ENCODE results near the gene AKAP1.

AKAP1 gene

DNA sequence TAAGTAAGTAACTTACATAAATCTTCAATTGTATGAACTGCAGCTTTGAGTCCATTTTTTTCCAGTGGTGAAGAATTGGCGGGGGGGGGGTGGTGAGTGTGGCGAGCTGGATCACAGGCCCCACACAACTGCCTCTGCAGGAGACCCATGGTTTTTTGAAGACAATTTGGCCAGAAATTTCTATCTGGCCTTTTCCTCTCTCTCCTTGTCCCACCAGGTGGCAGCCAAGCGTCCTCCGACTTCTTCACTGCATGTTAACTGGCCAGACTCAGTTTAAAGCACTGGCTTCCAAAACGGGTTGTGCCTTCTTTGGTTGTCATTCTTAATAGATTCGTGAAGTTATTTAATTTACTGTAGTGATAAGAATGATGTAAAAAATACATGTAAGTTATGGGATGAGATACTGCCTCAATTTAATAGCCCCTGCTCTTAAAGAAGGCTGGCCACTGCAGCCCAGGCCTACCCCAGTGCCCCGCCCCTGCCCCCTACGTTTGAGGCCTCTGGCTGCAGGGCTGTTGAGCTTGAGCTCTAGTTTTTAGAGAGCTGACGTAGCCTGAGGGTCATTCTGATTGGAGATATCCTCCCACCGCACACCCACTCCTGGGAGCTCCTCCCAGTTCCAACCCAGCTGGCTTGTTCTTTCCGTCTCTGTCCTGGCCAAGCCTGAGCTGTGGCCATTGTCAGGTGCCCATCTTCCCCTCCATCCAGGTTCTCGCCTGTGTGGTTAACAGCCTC is 36.4 kb downstream of the AKAP1 start:
- Mint-ChIP-seq H3K27ac (no peak overlapping the region), H3K4me3 (no peak overlapping the region), H3K27me3 (no peaks in the 10 kb centered on the region), H3K9me3 (no peaks in the 10 kb centered on the region), H3K36me3 (ENCODE audit: low read depth) (peaks cover 32% of the 10 kb centered on the region), H3K4me1 (no peaks in the 10 kb centered on the region)
- no peak for ATAC-seq
- no peak for DNase-seq

DNA sequence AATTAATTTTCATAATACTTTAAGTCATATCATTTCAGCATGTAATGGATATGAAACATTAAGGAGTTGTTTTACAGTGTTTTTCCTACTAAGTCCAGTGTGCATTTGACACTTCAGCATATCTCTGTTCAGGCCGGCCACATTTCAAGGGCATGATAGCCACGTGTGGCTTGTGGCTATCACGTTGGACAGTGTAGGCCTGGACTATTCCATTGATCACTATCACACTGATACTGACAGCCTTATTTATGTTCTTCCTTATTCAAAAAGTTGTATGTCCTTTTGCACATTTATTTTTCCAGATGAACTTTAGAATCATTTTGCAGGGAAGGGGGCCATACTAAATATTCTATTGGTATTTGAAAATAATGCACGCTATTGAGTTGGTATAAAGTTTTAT is 39.0 kb downstream of the AKAP1 start:
- Mint-ChIP-seq H3K9me3 (no peaks in the 10 kb centered on the region), H3K27me3 (no peaks in the 10 kb centered on the region), H3K4me3 (no peak overlapping the region), H3K4me1 (no peaks in the 10 kb centered on the region), H3K36me3 (ENCODE audit: low read depth) (peaks cover 15% of the 10 kb centered on the region), H3K27ac (no peak overlapping the region)
- ATAC-seq, result no peak
- DNase-seq, result no peak

DNA sequence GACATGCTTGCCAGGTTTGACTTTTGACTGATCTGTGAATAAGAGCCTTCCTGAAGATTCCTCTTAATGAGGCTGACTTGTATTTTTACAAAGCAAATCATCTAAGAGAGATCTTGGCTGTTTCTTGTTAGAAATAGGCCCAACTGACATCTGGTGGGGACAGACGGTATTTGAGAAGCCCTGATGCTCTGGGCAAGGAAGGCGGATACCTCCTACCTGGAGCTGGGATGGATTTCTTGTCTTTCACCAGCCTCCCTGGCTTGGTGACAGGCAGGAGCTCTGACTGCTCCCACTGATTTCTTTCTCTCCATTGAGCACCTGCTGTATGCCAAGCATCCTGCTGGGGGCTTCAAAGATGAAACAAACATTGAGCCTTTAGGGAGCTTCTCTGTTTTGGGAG is 40.4 kb downstream of the AKAP1 start:
- H3K4me3 Mint-ChIP-seq, result no peak overlapping the region
- peaks cover 7% of the 10 kb centered on the region for H3K36me3 Mint-ChIP-seq (ENCODE audit: low read depth)
- no peak overlapping the region for H3K27ac Mint-ChIP-seq
- ATAC-seq (no peak), DNase-seq (no peak)
- no peaks in the 10 kb centered on the region for H3K9me3 Mint-ChIP-seq
- no peaks in the 10 kb centered on the region for H3K4me1 Mint-ChIP-seq
- H3K27me3 Mint-ChIP-seq, result no peaks in the 10 kb centered on the region

DNA sequence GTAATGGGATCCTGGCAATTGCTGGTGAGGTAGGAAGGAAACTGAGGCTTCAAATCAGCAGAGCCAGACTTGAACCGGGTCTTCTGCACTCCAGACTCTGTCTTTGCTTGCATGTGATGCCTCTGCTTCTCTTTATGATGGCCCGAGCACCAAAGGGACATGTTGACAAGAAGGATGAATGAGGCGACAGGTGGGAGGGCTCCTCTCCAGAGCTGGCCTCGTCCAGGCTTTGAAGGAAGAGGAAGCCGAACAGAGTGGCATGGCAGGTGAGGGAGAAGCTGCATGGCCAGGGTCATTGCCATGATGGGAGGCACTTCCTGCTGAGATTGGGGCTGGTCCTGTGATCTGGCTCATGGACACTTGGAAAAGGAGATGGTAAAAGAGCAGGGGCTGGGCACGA is 40.8 kb downstream of the AKAP1 start:
- Mint-ChIP-seq H3K4me3 (no peak overlapping the region), H3K4me1 (no peaks in the 10 kb centered on the region), H3K36me3 (ENCODE audit: low read depth) (peaks cover 2% of the 10 kb centered on the region), H3K27me3 (no peaks in the 10 kb centered on the region), H3K9me3 (no peaks in the 10 kb centered on the region), H3K27ac (no peak overlapping the region)
- ATAC-seq (no peak), DNase-seq (no peak)

DNA sequence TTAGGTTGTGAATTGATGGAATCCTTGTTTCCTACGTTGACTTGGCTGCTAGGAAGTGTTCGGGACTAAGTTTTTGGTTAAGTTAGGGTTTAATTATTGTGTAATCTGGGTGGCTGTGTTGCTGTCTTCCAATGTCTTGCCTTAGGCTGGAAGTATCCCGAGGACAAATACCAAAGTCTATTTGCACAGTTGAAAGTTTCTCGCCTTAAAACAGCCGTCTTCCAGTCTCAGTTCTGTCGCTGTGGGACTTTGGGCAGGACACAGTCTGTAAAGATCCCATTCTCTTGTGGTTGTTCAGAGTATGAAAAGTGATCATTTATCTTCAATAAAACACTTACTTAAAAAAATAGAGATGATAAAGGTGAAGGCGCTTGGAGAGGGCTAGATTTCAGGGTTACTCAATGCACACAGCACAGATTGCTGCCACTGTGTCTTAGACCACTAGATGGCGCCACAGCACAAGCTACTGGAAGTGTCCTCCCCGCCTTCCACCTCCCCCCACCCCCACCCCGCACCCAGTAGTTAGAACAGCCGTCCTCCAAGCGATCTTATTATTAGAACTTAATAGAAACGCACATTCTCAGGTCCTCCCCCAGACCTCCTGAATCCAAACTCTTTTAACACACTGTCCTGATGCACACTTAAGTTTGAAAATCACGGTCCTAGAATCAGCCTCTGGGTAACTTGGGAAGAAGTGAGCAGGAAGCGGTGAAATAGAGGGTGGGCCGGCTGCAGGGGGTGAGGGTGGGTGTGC is 45.8 kb downstream of the AKAP1 start:
- peak; percentile 83 for DNase-seq
- Mint-ChIP-seq H3K36me3 (ENCODE audit: low read depth) (no peaks in the 10 kb centered on the region), H3K27me3 (peaks cover 1% of the 10 kb centered on the region), H3K9me3 (no peaks in the 10 kb centered on the region), H3K4me1 (peaks cover 4% of the 10 kb centered on the region), H3K4me3 (no peak overlapping the region), H3K27ac (no peak overlapping the region)
- peak; percentile 69 for ATAC-seq

DNA sequence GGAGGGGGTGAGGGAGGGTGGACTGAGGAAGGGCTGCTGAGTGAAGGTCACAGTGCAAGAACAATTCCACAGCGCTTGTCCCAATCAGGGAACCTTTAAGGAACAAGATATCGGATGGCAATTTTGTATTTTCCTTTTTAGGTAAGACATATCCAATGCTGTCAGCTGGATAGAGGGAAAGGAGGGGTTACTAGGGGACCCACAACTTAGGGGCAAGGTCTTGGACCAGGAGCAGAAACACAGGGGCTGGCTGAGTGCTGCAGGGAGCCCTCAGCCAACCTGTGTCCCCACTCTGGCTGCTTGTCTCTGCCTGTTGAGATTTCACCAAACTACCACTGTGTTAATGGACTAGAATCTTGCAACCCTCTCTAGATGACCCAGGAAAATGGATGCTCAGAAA is 47.6 kb downstream of the AKAP1 start:
- Mint-ChIP-seq H3K36me3 (ENCODE audit: low read depth) (no peaks in the 10 kb centered on the region), H3K27me3 (peaks cover 7% of the 10 kb centered on the region), H3K27ac (no peak overlapping the region), H3K9me3 (no peaks in the 10 kb centered on the region), H3K4me3 (no peak overlapping the region), H3K4me1 (peaks cover 11% of the 10 kb centered on the region)
- DNase-seq, result no peak
- no peak for ATAC-seq

DNA sequence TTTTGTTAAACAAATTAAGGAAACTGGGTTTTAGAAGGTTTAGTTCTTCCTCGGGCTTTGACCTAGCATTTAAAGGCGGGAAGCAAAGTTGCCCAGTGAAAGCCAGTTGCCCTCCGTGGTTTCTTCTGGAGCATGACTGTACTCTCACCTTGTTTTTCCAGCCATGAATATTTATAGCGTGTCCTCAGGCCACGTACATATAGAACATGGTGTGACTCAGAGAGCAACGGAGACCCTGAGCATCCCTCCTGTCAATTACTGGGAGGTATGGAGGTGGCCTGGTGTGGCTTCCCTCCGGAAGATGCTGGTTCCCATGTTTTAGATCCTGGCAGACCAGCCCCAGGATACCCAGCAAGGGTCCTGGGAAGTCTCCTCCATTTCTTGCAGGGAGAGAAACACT is 48.4 kb downstream of the AKAP1 start:
- H3K27ac Mint-ChIP-seq, result no peak overlapping the region
- H3K36me3 Mint-ChIP-seq (ENCODE audit: low read depth), result no peaks in the 10 kb centered on the region
- H3K4me3 Mint-ChIP-seq, result no peak overlapping the region
- peaks cover 9% of the 10 kb centered on the region for H3K27me3 Mint-ChIP-seq
- ATAC-seq (no peak), DNase-seq (no peak)
- H3K9me3 Mint-ChIP-seq, result no peaks in the 10 kb centered on the region
- peaks cover 11% of the 10 kb centered on the region for H3K4me1 Mint-ChIP-seq

DNA sequence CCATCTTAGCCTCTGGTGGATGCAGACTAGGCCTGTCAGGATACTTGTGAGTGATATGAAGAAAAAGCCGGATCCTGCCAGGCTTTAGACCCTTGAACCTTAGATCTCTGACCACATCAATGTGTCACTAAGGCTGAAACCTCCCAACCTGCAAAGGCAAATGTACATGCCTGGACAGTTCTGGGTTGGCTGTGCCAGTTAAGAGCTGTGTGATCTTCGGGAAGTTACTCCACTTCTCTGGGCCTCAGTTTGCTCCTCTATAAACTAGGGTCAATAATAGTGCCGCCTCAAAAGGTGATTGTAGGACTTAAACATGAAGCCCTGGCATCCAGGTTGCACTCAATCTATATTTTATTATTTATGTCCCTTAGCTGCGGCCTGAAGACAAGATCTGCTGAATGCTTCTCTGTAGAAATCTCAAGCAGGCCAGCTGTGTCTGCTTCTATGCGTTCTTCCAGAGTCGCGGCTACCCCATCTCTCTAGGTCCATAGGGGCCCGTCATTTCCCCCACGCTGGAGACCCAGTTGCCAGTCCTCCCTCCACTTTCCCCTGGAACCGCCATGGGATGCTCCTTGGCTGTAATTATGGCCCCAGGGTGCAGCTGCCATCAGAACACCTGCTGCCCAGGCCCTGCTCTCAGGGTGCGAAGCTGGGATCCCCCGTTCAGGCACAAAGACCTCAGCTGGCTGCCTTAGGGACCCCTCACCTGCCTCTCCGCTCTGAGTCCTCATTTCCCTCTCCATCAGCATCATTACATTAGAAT is 50.2 kb downstream of the AKAP1 start:
- no peak for DNase-seq
- no peaks in the 10 kb centered on the region for H3K36me3 Mint-ChIP-seq (ENCODE audit: low read depth)
- H3K27me3 Mint-ChIP-seq, result peaks cover 9% of the 10 kb centered on the region
- ATAC-seq, result no peak
- H3K27ac Mint-ChIP-seq, result no peak overlapping the region
- no peak overlapping the region for H3K4me3 Mint-ChIP-seq
- peaks cover 11% of the 10 kb centered on the region for H3K4me1 Mint-ChIP-seq
- no peaks in the 10 kb centered on the region for H3K9me3 Mint-ChIP-seq

DNA sequence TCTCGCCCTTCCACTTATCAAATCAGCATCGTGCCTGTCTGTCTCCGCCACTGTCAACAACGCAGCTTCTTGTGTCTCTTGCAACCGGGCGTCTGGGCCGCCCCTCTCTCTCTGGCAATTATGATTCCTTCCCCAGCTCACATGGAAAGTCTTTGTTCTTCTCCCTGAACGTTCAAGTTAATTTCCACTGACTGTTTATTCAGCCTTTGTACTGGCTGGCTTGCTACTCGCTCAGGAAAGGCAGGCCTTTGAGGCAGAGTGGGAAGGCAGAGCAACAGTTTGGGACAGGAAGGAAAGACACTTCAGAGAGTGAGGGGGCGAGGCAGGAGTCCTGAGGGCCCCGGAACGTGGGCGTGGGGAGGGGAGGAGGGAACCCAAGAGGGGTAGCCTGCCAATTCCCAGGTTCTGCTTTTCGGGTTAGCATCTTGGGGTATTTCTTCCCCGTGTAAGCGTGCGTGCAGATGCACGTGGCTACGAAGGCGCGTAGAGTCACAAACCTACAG is 50.8 kb downstream of the AKAP1 start:
- Mint-ChIP-seq H3K27ac (no peak overlapping the region), H3K27me3 (peaks cover 9% of the 10 kb centered on the region), H3K4me3 (no peak overlapping the region), H3K4me1 (peaks cover 11% of the 10 kb centered on the region), H3K9me3 (no peaks in the 10 kb centered on the region), H3K36me3 (ENCODE audit: low read depth) (no peaks in the 10 kb centered on the region)
- DNase-seq, result peak; percentile 3
- no peak for ATAC-seq

DNA sequence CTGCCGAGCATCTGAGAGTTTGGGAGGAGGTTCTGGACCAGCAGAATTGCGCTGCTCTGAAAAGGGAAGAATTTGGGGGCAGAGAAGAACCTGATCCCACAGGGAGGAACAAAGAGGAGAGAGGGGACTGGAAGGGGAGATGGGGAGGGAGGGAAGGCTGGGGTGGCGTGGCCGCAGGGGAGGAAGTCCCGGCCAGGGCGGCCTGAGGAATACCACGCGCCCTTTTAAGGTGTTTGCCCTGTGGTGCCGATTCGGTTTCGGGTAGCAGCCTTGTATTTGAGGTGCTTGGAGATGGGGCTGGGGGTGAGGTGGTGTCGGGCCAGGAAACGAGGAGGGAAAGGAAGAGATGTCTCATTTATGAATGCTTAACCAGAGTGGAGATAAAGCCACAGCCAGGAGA is 51.3 kb downstream of the AKAP1 start:
- ATAC-seq, result no peak
- no peak for DNase-seq
- Mint-ChIP-seq H3K4me1 (peaks cover 11% of the 10 kb centered on the region), H3K9me3 (no peaks in the 10 kb centered on the region), H3K36me3 (ENCODE audit: low read depth) (no peaks in the 10 kb centered on the region), H3K27me3 (peaks cover 9% of the 10 kb centered on the region), H3K4me3 (no peak overlapping the region), H3K27ac (peak overlapping the region; percentile 26)

DNA sequence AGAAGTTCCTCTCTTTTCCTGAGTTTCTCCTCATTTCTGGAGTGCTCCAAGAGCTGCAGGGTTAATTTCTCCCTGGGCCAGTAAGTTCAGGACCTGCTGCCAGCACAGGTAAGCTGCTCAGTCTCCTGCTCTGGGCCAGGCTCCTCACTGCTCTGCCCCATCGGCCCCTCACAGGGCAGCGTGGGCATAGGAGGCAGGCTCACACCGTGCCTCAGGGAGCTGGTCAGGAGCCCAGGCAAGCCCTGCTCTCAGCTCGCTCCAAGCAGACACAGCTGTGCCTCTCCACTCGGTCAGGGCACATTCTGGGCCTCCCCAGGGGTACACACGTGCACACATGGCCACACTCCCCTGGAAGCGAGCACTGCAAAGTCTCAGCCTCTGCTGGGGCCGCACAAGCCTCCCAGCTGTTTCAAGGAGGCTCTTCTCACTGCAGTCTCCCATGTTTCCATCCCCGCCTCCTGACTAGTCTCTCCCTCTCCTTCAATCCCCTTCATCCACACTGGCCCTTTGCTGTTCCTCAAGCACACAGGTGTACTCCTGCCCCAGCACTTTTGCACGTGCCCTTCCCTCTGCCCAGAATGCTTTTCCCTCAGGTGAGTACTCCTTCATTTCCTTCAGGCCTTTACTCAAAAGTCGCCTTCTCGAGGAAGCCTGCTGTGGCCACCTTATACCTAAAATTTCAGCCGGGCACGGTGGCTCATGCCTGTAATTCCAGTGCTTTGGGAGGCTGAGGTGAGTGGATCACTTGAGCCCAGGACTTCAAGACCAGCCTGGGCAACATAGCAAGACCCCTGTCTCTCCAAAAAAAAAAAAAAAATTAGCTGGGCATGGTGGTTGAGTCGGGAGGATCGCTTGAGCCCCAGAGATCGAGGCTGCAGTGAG is 53.2 kb downstream of the AKAP1 start:
- Mint-ChIP-seq H3K4me1 (peaks cover 11% of the 10 kb centered on the region), H3K27ac (no peak overlapping the region), H3K27me3 (peaks cover 9% of the 10 kb centered on the region), H3K36me3 (ENCODE audit: low read depth) (no peaks in the 10 kb centered on the region), H3K9me3 (no peaks in the 10 kb centered on the region), H3K4me3 (no peak overlapping the region)
- no peak for ATAC-seq
- no peak for DNase-seq

DNA sequence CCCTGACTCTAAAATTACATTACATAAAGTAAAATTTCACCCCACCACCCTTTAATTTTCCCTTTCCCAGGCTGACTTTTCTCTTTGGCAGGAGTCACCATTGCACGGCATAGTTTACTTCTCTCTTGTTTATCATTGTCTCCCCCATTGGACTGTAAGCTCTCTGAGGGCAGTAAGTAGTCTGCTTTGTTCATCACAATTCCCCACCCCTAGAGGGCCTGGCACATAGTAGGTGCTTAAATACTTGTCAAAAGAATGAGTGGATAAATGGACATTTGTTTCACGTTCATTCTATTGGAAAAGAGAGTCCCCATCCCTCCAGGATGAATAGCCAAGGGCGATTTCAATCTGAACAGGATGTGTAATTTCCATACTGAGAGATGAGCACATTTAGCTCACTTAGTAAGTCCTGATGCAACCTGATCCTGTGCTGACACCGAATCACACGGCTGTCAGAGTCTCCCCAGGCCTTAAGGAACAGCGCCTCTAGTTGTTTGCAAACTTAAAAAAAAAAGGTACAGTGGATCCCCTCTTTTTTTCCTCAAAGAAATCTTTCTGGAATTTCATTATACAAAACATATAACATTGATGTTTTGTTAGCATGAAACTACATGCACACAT is 54.0 kb downstream of the AKAP1 start:
- no peak overlapping the region for H3K27ac Mint-ChIP-seq
- H3K4me1 Mint-ChIP-seq, result peaks cover 11% of the 10 kb centered on the region
- H3K9me3 Mint-ChIP-seq, result no peaks in the 10 kb centered on the region
- H3K4me3 Mint-ChIP-seq, result no peak overlapping the region
- no peaks in the 10 kb centered on the region for H3K36me3 Mint-ChIP-seq (ENCODE audit: low read depth)
- ATAC-seq (no peak), DNase-seq (no peak)
- H3K27me3 Mint-ChIP-seq, result peaks cover 9% of the 10 kb centered on the region

DNA sequence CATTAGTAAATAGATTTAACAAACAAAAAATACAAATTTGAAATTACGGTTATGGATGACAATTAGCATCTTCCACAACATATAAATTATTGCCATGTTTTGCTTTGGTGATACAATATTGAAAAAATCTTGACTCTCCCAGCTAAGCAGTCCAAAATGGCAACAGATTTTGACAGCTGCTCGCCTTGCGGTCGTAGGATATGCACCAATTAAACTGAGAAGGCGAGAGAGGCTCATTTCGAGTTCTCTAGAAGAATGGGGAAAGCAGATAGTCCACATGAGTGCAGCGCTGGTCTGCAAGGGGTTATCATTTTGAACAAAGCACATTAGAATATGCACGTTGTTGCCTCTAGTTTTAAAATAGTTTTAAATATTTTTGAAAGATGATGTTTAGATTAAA is 55.3 kb downstream of the AKAP1 start:
- H3K27me3 Mint-ChIP-seq, result peaks cover 9% of the 10 kb centered on the region
- no peak for ATAC-seq
- DNase-seq, result no peak
- no peaks in the 10 kb centered on the region for H3K9me3 Mint-ChIP-seq
- H3K36me3 Mint-ChIP-seq (ENCODE audit: low read depth), result no peaks in the 10 kb centered on the region
- H3K4me3 Mint-ChIP-seq, result no peak overlapping the region
- H3K4me1 Mint-ChIP-seq, result peaks cover 11% of the 10 kb centered on the region
- no peak overlapping the region for H3K27ac Mint-ChIP-seq

DNA sequence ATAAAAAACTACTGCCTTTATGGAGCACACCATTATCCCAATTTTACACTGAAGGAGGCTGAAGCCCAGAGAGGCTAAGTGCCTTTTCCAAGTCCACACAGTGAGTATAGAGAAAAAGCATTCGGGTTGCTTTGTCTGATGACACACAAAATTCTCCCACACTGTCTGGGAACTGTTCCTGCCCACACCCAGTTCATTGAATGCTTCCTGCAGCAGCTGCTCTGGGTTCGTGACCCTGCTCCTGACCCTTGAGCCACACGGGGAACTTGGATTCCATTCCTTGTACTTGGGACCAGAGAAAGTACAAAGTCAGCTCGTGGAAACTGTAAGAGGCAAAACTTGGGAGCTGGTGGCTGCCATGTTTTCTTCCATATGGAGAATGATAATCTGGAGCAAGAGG is 57.9 kb downstream of the AKAP1 start:
- DNase-seq, result no peak
- Mint-ChIP-seq H3K4me3 (no peak overlapping the region), H3K27ac (no peak overlapping the region), H3K27me3 (no peaks in the 10 kb centered on the region), H3K9me3 (no peaks in the 10 kb centered on the region), H3K36me3 (ENCODE audit: low read depth) (no peaks in the 10 kb centered on the region), H3K4me1 (no peaks in the 10 kb centered on the region)
- no peak for ATAC-seq

Measured in activated naive CD8-positive, alpha-beta T cell treated with anti-CD3 and anti-CD28 coated beads, Interleukin-2, amount 50 U/mL, for 24 hours (primary cell).